ENCODE data around the gene PLEKHM3.

Gene PLEKHM3

GRCh38 chr2:208001924-208002323, 23.4 kb downstream of the PLEKHM3 start:
- H3K4me1 ChIP-seq (ENCODE audit: insufficient read depth, insufficient read length): no peaks in the 10 kb centered on the region
- H3K9me3 ChIP-seq (ENCODE audit: insufficient read depth, low read length): no peaks in the 10 kb centered on the region
- no peak for TF ChIP-seq SUZ12 (IDR thresholded peaks at IDR 0.05; ENCODE audit: extremely low read depth, insufficient read depth, insufficient read length)
- TF ChIP-seq YY1 (IDR thresholded peaks at IDR 0.05; ENCODE audit: insufficient read depth, insufficient read length): no peak
- TF ChIP-seq ZNF274 (IDR thresholded peaks at IDR 0.05; ENCODE audit: low read depth, low read length): no peak
- no peaks in the 10 kb centered on the region for H3K36me3 ChIP-seq (ENCODE audit: insufficient read depth, insufficient read length, low read length)
- no peak overlapping the region for H3K4me3 ChIP-seq (ENCODE audit: insufficient read length, low read depth)
- no peak for DNase-seq (ENCODE audit: low read depth, low spot score)
- H3K27me3 ChIP-seq (ENCODE audit: insufficient read depth, insufficient read length): no peaks in the 10 kb centered on the region
- no peak overlapping the region for H3K9ac ChIP-seq (ENCODE audit: insufficient read length, low read depth)

GRCh38 chr2:208000701-208001395, 24.5 kb downstream of the PLEKHM3 start:
- TF ChIP-seq YY1 (IDR thresholded peaks at IDR 0.05; ENCODE audit: insufficient read depth, insufficient read length) (no peak), ZNF274 (IDR thresholded peaks at IDR 0.05; ENCODE audit: low read depth, low read length) (no peak), SUZ12 (IDR thresholded peaks at IDR 0.05; ENCODE audit: extremely low read depth, insufficient read depth, insufficient read length) (no peak)
- DNase-seq (ENCODE audit: low read depth, low spot score): no peak
- no peaks in the 10 kb centered on the region for H3K27me3 ChIP-seq (ENCODE audit: insufficient read depth, insufficient read length)
- no peaks in the 10 kb centered on the region for H3K4me1 ChIP-seq (ENCODE audit: insufficient read depth, insufficient read length)
- H3K4me3 ChIP-seq (ENCODE audit: insufficient read length, low read depth): no peak overlapping the region
- no peaks in the 10 kb centered on the region for H3K9me3 ChIP-seq (ENCODE audit: insufficient read depth, low read length)
- no peak overlapping the region for H3K9ac ChIP-seq (ENCODE audit: insufficient read length, low read depth)
- H3K36me3 ChIP-seq (ENCODE audit: insufficient read depth, insufficient read length, low read length): no peaks in the 10 kb centered on the region

GRCh38 chr2:207996848-207997247, 28.5 kb downstream of the PLEKHM3 start:
- H3K27me3 ChIP-seq (ENCODE audit: insufficient read depth, insufficient read length): no peaks in the 10 kb centered on the region
- TF ChIP-seq SUZ12 (IDR thresholded peaks at IDR 0.05; ENCODE audit: extremely low read depth, insufficient read depth, insufficient read length): no peak
- no peak for TF ChIP-seq ZNF274 (IDR thresholded peaks at IDR 0.05; ENCODE audit: low read depth, low read length)
- no peak for TF ChIP-seq YY1 (IDR thresholded peaks at IDR 0.05; ENCODE audit: insufficient read depth, insufficient read length)
- H3K4me3 ChIP-seq (ENCODE audit: insufficient read length, low read depth): no peak overlapping the region
- no peaks in the 10 kb centered on the region for H3K4me1 ChIP-seq (ENCODE audit: insufficient read depth, insufficient read length)
- no peaks in the 10 kb centered on the region for H3K9me3 ChIP-seq (ENCODE audit: insufficient read depth, low read length)
- H3K36me3 ChIP-seq (ENCODE audit: insufficient read depth, insufficient read length, low read length): no peaks in the 10 kb centered on the region
- no peak for DNase-seq (ENCODE audit: low read depth, low spot score)
- no peak overlapping the region for H3K9ac ChIP-seq (ENCODE audit: insufficient read length, low read depth)

- no peak overlapping the region for H3K4me3 ChIP-seq (ENCODE audit: insufficient read length, low read depth)
- H3K9me3 ChIP-seq (ENCODE audit: insufficient read depth, low read length): no peaks in the 10 kb centered on the region
- H3K4me1 ChIP-seq (ENCODE audit: insufficient read depth, insufficient read length): no peaks in the 10 kb centered on the region
- no peaks in the 10 kb centered on the region for H3K36me3 ChIP-seq (ENCODE audit: insufficient read depth, insufficient read length, low read length)
- H3K9ac ChIP-seq (ENCODE audit: insufficient read length, low read depth): no peak overlapping the region
- TF ChIP-seq ZNF274 (IDR thresholded peaks at IDR 0.05; ENCODE audit: low read depth, low read length): no peak
- TF ChIP-seq YY1 (IDR thresholded peaks at IDR 0.05; ENCODE audit: insufficient read depth, insufficient read length): no peak
- no peak for TF ChIP-seq SUZ12 (IDR thresholded peaks at IDR 0.05; ENCODE audit: extremely low read depth, insufficient read depth, insufficient read length)
- H3K27me3 ChIP-seq (ENCODE audit: insufficient read depth, insufficient read length): no peaks in the 10 kb centered on the region
- DNase-seq (ENCODE audit: low read depth, low spot score): no peak
These were observed 29.4 kb downstream of the PLEKHM3 start for GRCh38 chr2:207995887-207996286.

- no peak overlapping the region for H3K9ac ChIP-seq (ENCODE audit: insufficient read length, low read depth)
- no peak overlapping the region for H3K4me3 ChIP-seq (ENCODE audit: insufficient read length, low read depth)
- H3K36me3 ChIP-seq (ENCODE audit: insufficient read depth, insufficient read length, low read length): no peaks in the 10 kb centered on the region
- no peak for DNase-seq (ENCODE audit: low read depth, low spot score)
- no peak for TF ChIP-seq ZNF274 (IDR thresholded peaks at IDR 0.05; ENCODE audit: low read depth, low read length)
- TF ChIP-seq YY1 (IDR thresholded peaks at IDR 0.05; ENCODE audit: insufficient read depth, insufficient read length): no peak
- no peak for TF ChIP-seq SUZ12 (IDR thresholded peaks at IDR 0.05; ENCODE audit: extremely low read depth, insufficient read depth, insufficient read length)
- no peaks in the 10 kb centered on the region for H3K9me3 ChIP-seq (ENCODE audit: insufficient read depth, low read length)
- H3K27me3 ChIP-seq (ENCODE audit: insufficient read depth, insufficient read length): no peaks in the 10 kb centered on the region
- H3K4me1 ChIP-seq (ENCODE audit: insufficient read depth, insufficient read length): no peaks in the 10 kb centered on the region
These were observed 32.1 kb downstream of the PLEKHM3 start for GRCh38 chr2:207993151-207993763.

- no peak for DNase-seq (ENCODE audit: low read depth, low spot score)
- TF ChIP-seq ZNF274 (IDR thresholded peaks at IDR 0.05; ENCODE audit: low read depth, low read length) (no peak), SUZ12 (IDR thresholded peaks at IDR 0.05; ENCODE audit: extremely low read depth, insufficient read depth, insufficient read length) (no peak), YY1 (IDR thresholded peaks at IDR 0.05; ENCODE audit: insufficient read depth, insufficient read length) (no peak)
- Histone ChIP-seq H3K9me3 (ENCODE audit: insufficient read depth, low read length) (no peaks in the 10 kb centered on the region), H3K4me1 (ENCODE audit: insufficient read depth, insufficient read length) (no peaks in the 10 kb centered on the region), H3K9ac (ENCODE audit: insufficient read length, low read depth) (no peak overlapping the region), H3K27me3 (ENCODE audit: insufficient read depth, insufficient read length) (no peaks in the 10 kb centered on the region), H3K4me3 (ENCODE audit: insufficient read length, low read depth) (no peak overlapping the region), H3K36me3 (ENCODE audit: insufficient read depth, insufficient read length, low read length) (no peaks in the 10 kb centered on the region)
These were observed 33.4 kb downstream of the PLEKHM3 start for GRCh38 chr2:207991944-207992343.

GRCh38 chr2:207990784-207991183, 34.5 kb downstream of the PLEKHM3 start:
- no peak for DNase-seq (ENCODE audit: low read depth, low spot score)
- no peak overlapping the region for H3K4me3 ChIP-seq (ENCODE audit: insufficient read length, low read depth)
- no peaks in the 10 kb centered on the region for H3K27me3 ChIP-seq (ENCODE audit: insufficient read depth, insufficient read length)
- no peaks in the 10 kb centered on the region for H3K36me3 ChIP-seq (ENCODE audit: insufficient read depth, insufficient read length, low read length)
- no peak overlapping the region for H3K9ac ChIP-seq (ENCODE audit: insufficient read length, low read depth)
- no peak for TF ChIP-seq YY1 (IDR thresholded peaks at IDR 0.05; ENCODE audit: insufficient read depth, insufficient read length)
- TF ChIP-seq ZNF274 (IDR thresholded peaks at IDR 0.05; ENCODE audit: low read depth, low read length): no peak
- TF ChIP-seq SUZ12 (IDR thresholded peaks at IDR 0.05; ENCODE audit: extremely low read depth, insufficient read depth, insufficient read length): no peak
- no peaks in the 10 kb centered on the region for H3K9me3 ChIP-seq (ENCODE audit: insufficient read depth, low read length)
- H3K4me1 ChIP-seq (ENCODE audit: insufficient read depth, insufficient read length): no peaks in the 10 kb centered on the region
